CD4-positive, alpha-beta T cell treated with Interleukin-17A for 1 hour (primary cell): Measurements from ENCODE around the gene FCN2.

Experiments
- DNase-seq: peaks from one replicate; pipeline ENCODE4 v3.0.0-alpha.2; 2020

FCN2 gene

DNA sequence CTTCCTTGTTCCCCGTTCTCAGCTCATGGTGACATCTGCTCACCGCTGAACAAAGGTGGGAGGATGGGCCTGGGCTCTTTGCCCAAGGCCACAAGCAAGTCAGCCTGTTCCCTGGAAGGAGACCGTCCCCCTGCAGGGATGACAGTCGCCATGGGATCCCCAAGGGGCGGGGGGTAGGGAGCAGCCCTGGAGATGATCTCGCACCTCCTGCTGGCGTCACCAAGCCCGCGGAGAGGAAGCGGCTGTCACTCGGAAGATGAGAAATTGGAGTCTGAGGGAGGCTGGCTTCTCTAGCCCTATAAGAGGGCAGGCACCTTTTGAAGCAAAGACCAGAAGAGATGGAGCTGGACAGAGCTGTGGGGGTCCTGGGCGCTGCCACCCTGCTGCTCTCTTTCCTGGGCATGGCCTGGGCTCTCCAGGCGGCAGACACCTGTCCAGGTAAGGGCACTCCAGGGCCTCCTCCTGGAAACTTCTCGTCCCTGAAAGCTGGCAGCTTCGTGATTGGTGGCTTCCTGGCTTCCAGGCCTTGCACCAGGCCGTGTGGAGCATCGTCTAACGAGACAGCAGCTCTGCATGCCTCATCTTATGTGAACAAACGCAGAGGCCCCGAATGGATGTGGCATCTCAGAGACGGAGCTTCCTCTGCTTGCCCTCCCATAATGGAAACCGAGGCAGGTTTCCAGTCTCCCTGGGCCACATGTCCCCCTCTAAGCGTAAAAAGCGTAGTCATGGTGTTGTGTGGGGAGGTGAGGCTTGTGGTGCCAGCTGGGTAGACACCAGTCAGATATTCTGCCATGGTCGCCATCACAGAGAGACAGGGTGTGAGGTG lies at the start of gene FCN2:
Gene FCN2, plus strand, starts transcription at position 327 of the 829 bp plus-strand sequence. Its CDS starts 12 bp downstream, at position 339.
- DNase-seq, result no peak

GRCh38 chr9:134830926-134831720 lies 49.5 kb upstream of the FCN2 start:
- no peak for DNase-seq

- no peak for DNase-seq
These were observed 48.1 kb upstream of the FCN2 start for GRCh38 chr9:134832471-134832870.

DNA sequence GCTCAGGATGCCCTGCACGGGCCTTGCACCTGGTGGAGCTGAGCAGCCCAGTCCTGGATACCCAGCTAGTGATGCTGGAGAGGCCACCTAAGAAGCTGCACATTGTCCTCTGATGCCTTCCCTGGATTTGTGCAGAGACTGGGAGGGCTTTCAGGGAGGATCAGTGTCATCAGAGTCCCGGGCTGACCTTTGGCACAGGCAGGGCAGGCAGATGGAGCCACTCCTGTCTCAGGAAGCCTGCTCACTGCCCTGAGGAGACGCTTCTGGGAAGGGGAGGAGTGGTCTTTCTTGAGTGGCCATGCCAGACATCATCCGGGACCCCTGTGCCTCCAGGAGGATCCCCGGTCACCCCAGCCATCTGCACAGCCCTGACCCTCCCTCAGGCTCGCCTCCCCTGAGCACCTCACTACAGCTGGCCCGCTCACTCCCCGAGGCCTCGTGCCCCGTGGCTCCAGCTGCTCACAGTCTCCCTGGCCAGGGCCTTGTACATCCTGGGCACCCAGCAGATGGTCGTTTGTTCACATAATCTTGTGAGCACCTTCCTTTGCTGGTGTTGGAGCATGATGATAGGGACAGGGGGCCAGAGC lies 47.2 kb upstream of the FCN2 start:
- DNase-seq, result no peak

DNA sequence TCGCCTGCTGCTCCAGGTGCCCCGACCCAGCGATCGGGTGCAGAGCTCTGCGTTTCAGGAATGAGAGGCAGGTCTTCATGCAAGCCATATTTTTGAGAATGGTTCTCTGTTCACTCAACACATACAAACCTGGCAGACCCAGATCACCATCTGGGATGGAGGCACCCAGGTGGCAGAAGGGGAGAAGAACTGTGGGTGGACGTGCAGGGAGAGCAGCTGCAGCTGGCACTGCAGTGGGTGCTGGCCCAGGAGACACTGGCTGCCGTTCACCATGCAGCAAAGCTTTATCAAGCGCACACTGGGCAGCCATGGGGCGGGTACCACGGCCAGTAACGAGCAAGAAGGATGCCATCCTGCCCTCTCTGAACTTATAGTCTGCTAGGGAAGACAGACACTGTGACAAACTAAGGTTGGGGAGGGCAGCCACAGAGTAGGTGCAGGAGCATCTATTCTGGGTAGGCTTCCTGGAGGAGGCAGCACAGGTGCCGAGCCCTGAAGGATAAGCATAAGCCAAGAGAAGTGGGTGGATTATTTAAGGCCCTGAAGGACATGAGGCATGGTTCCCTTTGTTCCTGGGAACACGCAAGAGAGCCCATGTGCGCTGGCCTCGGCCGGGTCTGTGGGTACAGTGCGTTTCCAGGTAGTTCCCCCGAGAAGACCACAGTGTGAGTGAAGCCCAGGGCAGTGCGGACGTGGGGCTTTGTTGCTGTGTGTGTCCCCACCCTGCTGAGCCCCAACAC lies 46.2 kb upstream of the FCN2 start:
- no peak for DNase-seq

DNA sequence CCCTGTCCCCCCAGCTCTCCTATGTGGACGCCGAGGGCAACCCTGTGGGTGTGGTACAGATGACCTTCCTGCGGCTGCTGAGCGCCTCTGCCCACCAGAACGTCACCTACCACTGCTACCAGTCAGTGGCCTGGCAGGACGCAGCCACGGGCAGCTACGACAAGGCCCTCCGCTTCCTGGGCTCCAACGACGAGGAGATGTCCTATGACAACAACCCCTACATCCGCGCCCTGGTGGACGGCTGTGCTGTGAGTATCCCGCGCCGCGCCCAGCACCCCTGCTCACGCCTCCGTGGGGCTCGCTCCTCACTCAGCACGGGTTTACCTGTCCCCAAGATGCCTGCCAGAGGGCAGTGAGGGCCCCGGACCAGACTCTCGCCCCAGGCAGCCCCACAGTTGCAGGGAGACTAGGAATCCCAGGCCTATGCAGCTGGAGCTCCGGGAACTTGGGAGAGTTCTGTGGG lies 45.6 kb upstream of the FCN2 start:
- no peak for DNase-seq

DNA sequence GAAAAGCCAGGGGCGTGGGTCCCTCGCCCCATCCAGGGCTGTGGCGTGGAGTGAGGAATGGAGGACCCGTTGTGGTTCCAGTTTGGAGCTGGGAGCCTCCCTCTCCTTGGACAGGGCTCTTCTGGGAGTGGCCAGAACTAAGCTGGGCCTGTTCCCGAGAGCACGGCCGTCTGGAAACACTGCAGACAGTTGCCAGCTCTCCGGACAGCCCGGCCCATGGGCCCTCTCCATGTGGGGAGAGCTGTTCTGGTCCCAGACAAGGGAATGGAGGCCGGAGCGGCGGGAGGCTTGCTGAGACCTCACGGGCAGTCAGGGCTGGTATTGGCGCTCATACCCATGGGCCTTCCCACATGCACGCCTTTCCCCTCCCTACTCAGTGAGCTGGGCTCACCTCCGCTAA lies 45.2 kb upstream of the FCN2 start:
- no peak for DNase-seq

DNA sequence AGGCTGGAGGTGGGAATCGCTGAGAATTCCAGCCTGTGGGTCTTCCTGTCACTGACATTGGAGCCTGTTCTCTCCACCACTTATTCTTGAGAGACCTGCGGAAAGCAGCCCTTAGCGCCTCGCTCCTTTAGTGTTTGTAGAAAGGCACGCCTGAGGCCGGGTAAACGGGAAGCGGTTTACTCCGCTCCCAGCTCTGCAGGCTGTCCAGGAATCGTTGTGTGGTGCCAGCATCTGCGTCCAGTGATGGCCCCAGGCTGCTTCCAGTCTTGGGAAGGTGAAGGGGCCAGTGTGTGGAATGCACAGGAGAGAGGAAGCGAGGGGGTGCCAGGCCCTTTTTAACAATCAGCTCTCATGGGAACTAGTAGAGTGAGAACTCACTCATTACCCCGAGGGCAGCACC lies 44.6 kb upstream of the FCN2 start:
- DNase-seq, result no peak

GRCh38 chr9:134836406-134836970 lies 44.1 kb upstream of the FCN2 start:
- no peak for DNase-seq

- DNase-seq, result no peak
These were observed 43.1 kb upstream of the FCN2 start for GRCh38 chr9:134837529-134837928.

DNA sequence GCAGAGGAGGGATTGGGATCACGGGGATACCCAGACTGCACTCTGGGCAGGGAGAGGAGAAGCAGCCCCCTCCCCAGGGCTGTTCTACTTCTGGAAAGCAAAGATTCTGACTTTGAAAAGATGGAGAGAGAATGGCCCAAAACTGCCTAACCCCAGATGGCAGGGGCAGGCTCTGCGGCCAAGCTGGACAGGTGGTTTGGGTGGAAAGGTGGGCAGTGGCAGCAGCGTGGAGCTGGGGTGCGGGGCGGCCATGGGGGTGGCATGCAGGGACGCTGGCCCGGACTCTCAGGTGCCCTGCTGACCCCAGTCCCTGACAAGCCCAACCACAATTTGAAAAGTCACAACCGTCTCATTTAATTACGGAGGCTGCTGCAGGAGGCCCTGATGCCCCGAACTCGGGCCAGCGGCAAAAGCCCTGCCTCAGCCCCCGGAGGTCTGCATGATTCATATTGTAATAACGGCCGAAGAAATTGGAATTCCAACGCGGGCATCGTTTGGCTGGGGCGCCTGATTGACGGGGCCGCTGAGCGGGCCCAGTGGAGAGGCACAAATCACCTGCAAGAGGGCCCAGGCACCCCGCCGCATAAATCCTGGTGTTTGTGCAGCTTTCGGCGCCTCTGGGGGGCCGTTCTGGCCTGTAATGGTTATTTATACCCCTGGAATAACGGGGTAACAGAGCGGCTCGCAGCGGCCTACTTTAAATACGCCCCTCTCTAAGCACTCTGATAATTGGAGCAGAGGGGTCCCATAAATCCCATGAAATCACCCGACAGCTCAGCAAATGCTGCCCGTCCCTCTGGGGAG lies 41.8 kb upstream of the FCN2 start:
- no peak for DNase-seq

- no peak for DNase-seq
These were observed 41.0 kb upstream of the FCN2 start for GRCh38 chr9:134839455-134840125.

DNA sequence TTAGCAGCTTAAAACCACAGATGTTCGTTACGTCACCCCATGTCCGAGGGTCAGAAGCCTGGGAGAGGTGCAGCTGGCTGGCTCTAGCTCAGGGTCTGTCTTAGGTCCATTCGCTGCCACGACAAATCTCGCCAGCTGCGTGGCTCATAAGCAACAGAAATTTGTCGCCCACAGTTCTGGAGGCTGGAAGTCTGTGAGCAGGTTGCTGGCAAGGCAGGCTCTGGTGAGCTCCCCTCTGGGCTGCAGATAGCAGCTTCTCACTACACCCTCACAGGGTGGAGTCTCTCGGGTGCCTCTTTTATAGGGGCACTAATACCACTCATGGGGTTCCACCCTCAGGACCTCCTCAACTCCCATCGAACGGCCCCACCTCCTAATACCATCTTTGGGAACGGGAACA lies 40.1 kb upstream of the FCN2 start:
- no peak for DNase-seq

DNA sequence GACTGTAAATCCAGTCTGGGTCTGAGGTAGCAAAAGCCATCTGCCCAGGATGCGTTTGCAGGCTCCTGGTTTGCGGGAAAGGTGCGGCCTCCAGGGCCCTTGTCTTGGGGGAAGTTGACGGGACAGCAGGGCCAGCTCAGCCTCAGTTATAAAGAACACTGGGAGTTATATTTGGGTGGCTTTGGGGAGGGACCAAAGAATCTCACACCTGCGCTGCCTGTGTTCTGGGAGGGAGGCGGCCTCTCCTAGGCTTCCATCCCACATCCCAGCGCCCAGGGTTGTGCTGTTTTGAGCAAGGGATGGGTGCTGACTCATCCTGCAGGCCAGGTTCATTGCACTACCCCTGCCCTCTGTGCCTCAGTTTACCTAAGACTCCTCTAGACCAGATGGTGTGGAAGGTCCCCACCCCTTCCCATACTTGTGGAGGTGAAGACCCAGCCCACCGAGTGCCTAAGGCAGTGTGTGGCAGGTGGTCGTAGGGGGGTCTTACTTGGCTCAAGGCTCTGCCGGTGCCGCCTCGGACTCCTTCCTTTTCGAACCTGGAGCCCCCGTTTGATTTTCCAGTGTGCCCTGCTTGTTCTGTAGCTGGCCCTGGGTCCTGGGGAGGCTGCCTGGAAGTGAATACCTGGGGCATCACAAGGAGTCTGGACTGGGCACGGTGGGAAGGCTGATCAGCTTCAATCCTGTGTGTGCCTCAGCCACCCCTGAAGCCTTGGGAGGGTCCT lies 39.3 kb upstream of the FCN2 start:
- no peak for DNase-seq

DNA sequence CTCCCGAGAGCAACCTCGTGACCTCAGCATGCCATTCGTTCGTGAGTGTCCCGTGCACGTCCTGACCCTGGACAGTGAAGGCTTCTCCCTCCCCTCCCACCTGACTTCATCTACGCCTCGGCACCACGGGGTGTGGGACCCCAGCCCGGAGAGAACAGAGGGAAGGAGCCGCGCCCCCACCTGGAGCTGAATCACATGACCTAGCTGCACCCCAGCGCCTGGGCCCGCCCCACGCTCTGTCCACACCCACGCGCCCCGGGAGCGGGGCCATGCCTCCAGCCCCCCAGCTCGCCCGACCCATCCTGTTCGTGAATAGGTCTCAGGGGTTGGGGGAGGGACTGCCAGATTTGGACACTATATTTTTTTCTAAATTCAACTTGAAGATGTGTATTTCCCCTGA lies 38.3 kb upstream of the FCN2 start:
- no peak for DNase-seq

DNA sequence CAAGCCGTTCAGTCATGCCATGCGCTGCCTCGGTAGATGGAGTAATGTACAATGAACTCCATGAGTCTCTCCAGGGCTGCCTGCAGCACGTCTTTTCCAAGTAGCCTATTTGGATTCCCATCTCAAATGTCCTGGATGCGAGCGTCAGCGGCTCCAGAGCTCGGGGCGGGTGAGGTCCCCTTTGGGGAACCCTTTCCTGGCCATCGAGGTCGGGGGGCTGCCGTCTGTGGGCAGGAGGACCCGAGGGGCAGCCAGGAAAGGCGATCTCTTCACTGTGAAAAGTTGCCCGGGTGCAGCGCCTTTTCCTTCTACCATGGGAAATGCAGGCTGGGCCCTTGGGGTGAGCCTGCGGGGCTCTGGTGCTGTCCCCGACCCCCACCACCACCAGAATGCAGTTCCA lies 36.9 kb upstream of the FCN2 start:
- DNase-seq, result no peak

- no peak for DNase-seq
These were observed 35.8 kb upstream of the FCN2 start for GRCh38 chr9:134844821-134845220.

DNA sequence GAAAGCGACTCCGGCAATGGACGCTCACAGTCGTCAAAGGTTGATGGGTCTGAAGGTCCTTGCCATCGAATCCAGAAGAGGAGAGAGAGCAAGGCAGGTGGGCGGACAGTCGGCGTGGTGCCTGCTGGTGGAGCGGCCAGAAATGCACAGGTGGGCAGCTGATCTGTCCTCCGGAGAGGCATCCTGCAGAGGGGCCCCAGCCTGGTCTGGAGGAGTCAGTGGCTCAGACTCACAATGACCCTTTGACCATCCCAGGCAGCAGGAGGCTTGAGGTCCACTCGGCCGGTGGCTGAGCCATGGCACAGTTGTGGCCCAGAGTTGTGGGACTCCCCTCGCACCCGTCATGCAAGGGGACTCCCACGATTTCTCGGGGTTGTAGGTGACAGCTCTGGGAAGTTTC lies 34.4 kb upstream of the FCN2 start:
- DNase-seq, result no peak

DNA sequence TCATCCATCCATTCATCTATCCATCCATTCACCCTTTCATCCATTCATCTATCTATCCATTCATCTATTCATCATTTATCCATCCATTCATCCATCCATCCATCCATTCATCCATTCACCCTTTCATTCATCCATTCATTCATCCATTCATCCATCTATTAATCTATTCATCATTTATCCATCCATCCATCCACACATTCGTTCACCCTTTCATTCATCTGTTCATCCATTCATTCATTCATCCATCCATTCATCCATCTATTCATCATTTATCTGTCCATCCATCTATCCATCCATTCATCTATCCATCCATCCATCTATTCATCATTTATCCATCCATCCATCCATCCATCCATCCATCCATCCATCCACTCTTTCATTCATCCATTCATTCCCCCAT lies 33.9 kb upstream of the FCN2 start:
- DNase-seq, result no peak

- no peak for DNase-seq
These were observed 33.5 kb upstream of the FCN2 start for GRCh38 chr9:134847138-134847537.
